ENCODE results near the gene NAP1L5.

Gene NAP1L5

GRCh38 chr4:88732714-88733368, 35.2 kb upstream of the NAP1L5 start:
- H3K4me3 ChIP-seq (ENCODE audit: low read depth, low read length), result no peak overlapping the region
- TF ChIP-seq, protein P1, sequence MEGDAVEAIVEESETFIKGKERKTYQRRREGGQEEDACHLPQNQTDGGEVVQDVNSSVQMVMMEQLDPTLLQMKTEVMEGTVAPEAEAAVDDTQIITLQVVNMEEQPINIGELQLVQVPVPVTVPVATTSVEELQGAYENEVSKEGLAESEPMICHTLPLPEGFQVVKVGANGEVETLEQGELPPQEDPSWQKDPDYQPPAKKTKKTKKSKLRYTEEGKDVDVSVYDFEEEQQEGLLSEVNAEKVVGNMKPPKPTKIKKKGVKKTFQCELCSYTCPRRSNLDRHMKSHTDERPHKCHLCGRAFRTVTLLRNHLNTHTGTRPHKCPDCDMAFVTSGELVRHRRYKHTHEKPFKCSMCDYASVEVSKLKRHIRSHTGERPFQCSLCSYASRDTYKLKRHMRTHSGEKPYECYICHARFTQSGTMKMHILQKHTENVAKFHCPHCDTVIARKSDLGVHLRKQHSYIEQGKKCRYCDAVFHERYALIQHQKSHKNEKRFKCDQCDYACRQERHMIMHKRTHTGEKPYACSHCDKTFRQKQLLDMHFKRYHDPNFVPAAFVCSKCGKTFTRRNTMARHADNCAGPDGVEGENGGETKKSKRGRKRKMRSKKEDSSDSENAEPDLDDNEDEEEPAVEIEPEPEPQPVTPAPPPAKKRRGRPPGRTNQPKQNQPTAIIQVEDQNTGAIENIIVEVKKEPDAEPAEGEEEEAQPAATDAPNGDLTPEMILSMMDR (IDR thresholded peaks at IDR 0.05; ENCODE audit: borderline replicate concordance, insufficient read depth, low read depth, low read length), result no peak

DNA sequence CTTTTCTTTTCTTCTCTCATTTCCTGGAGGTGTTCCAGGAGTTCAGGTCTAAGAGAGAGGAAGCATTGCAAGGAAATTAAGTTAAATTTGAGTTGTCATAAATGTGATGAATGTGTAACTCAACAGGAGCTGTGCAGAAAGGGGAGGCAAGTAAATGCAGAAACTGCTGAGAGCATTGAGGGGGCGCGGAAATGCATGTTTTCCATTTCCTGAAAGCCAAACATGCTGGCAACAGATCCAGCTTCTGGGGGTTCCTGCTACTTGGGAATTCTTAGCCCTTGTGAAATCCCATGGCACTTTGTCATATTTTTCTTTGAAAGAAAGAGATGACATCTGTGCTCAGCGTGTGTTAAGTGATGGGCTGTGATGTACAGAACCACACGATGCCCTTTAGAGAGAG, 33.8 kb upstream of the NAP1L5 start:
- TF ChIP-seq, protein P1 (IDR thresholded peaks at IDR 0.05; ENCODE audit: borderline replicate concordance, insufficient read depth, low read depth, low read length), result no peak

GRCh38 chr4:88730811-88731210, 33.2 kb upstream of the NAP1L5 start:
- H3K4me3 ChIP-seq (ENCODE audit: low read depth, low read length), result no peak overlapping the region
- TF ChIP-seq, protein P1 (IDR thresholded peaks at IDR 0.05; ENCODE audit: borderline replicate concordance, insufficient read depth, low read depth, low read length), result no peak

More for the DNA sequence above, 33.8 kb upstream of the NAP1L5 start:
- H3K4me3 ChIP-seq (ENCODE audit: low read depth, low read length), result no peak overlapping the region

GRCh38 chr4:88729146-88729760, 31.6 kb upstream of the NAP1L5 start:
- no peak overlapping the region for H3K4me3 ChIP-seq (ENCODE audit: low read depth, low read length)

GRCh38 chr4:88728146-88728545, 30.5 kb upstream of the NAP1L5 start:
- TF ChIP-seq, protein P1 (IDR thresholded peaks at IDR 0.05; ENCODE audit: borderline replicate concordance, insufficient read depth, low read depth, low read length), result no peak

More at GRCh38 chr4:88729146-88729760, 31.6 kb upstream of the NAP1L5 start:
- TF ChIP-seq, protein P1 (IDR thresholded peaks at IDR 0.05; ENCODE audit: borderline replicate concordance, insufficient read depth, low read depth, low read length), result no peak

DNA sequence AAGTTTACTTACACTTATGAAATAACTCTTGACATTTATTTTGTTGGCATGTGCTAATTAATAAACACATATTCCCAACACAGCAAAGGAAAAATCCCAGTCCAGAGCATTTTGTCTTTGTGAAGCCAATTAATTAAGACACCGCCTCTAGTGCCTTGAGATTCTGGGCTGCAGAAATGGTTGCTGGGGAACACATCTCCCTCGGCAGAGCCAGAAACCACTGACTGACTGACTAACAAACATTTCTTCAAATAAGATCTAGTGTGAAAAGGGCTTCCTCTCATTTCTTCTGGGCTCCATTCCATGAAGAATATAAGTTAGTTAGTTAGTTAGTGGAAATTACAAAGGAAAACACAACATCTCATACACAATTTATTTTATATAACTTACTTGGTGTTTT, 28.4 kb upstream of the NAP1L5 start:
- TF ChIP-seq, protein P1 (IDR thresholded peaks at IDR 0.05; ENCODE audit: borderline replicate concordance, insufficient read depth, low read depth, low read length), result no peak
- no peak overlapping the region for H3K4me3 ChIP-seq (ENCODE audit: low read depth, low read length)

More at GRCh38 chr4:88728146-88728545, 30.5 kb upstream of the NAP1L5 start:
- no peak overlapping the region for H3K4me3 ChIP-seq (ENCODE audit: low read depth, low read length)

DNA sequence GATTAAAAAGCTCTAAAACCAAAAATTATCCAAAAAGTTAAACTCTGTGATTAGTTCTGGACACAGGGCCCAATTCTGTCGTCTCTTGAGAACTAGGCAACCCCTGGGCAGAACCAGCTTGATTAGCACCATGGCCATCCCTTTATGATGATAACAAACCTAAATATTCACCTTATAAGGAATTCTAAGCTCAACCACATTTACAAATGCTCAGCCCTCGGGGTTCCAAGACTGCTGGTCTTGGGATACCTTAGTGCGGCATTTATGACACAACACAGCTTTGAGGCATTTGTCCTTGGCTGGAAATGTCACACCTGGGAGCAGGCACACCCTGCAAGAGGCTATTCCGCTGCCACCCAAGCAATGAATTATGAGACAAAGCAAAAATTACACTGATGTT, 27.5 kb upstream of the NAP1L5 start:
- H3K4me3 ChIP-seq (ENCODE audit: low read depth, low read length), result no peak overlapping the region
- TF ChIP-seq, protein P1 (IDR thresholded peaks at IDR 0.05; ENCODE audit: borderline replicate concordance, insufficient read depth, low read depth, low read length), result no peak
